OCI-LY3 (cell line): ENCODE data around the gene RFK.

Experiments
- H2AFZ ChIP-seq: fragments of 200-600, 300-600 bp; shearing (Covaris generic); 2 replicates; pipeline ENCODE4 v1.6.0; 2014; ENCODE audit warnings: antibody characterized with exemption, low read depth, low read length
- H3K27ac ChIP-seq: fragments of 200-600, 300-600 bp; sonication (generic); 2 replicates; pipeline ENCODE4 v1.5.1; 2014; ENCODE audit warnings: mild to moderate bottlenecking, low read length, moderate library complexity, mixed read lengths
- H3K27me3 ChIP-seq: fragments of 200-600, 300-600 bp; sonication (generic); 2 replicates; pipeline ENCODE4 v1.6.1; 2014; ENCODE audit warnings: low read depth, low read length, mixed read lengths
- H3K36me3 ChIP-seq: fragments of 200-600, 300-600 bp; sonication (generic); replicated peaks from 2 replicates; pipeline ENCODE3; 2014; ENCODE audit warnings: low read depth, low read length, mixed read lengths
- H3K4me1 ChIP-seq: fragments of 300-600, 200-600 bp; sonication (generic); 2 replicates; pipeline ENCODE4 v1.6.1; 2014; ENCODE audit warnings: low read length, mixed read lengths
- H3K4me2 ChIP-seq: fragments of 200-600, 300-600 bp; sonication (generic); 2 replicates; pipeline ENCODE4 v1.6.1; 2014; ENCODE audit warnings: low read length, mixed read lengths
- H3K4me3 ChIP-seq: fragments of 300-600, 200-600 bp; sonication (generic); 2 replicates; pipeline ENCODE4 v1.5.1; 2014; ENCODE audit warnings: antibody characterized with exemption, mild to moderate bottlenecking, low read length, moderate library complexity
- H3K79me2 ChIP-seq: fragments of 300-600, 200-600 bp; shearing (Covaris generic); 2 replicates; pipeline ENCODE4 v1.6.1; 2014; ENCODE audit warnings: mild to moderate bottlenecking, low read length, mixed read lengths
- H3K9ac ChIP-seq: fragments of 300-600, 200-600 bp; shearing (Covaris generic); 2 replicates; pipeline ENCODE4 v1.6.0; 2014; ENCODE audit warnings: mild to moderate bottlenecking, low read length, moderate library complexity
- H3K9me3 ChIP-seq: fragments of 200-600, 300-600 bp; shearing (Covaris generic); 2 replicates; pipeline ENCODE4 v1.6.1; 2014; ENCODE audit warnings: low read length, mixed read lengths; ENCODE audit not compliant: insufficient read depth
- H4K20me1 ChIP-seq: fragments of 200-600, 300-600 bp; sonication (generic); 2 replicates; pipeline ENCODE4 v1.6.1; 2016; ENCODE audit warnings: low read length, mixed read lengths; ENCODE audit not compliant: insufficient read depth
- EZH2phosphoT487 ChIP-seq: fragments of 200-600 bp; shearing (Covaris generic); IDR thresholded peaks from 2 replicates; pipeline ENCODE4 v1.6.1; 2018; ENCODE audit warnings: antibody characterized with exemption, mixed run types, low read depth
- TF ChIP-seq, protein P1 (sequence below): fragments of 200-600, 300-600 bp; sonication (generic); IDR thresholded peaks from 2 replicates; pipeline ENCODE4 v1.5.1; 2014; ENCODE audit warnings: antibody characterized with exemption, low read length, low read depth

Gene RFK

DNA sequence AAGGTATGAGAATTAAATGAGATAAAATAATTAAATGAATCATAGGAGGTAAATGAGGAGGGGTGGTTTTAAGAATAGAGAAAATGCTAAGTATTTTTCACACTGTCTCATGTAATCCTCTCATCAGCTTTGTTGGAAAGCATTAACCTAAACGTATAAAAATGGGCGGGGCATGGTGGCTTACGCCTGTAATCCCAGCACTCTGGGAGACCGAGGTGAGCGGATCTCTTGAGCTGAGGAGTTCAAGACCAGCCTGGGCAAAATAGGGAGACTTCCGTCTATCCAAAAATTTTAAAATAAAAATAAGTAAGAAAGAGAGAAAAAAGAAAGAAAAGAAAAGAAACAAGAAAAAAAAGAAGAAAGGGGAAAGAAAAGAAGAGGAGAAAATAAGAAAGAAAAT lies 1.9 kb upstream of the RFK start:
- H3K4me2 ChIP-seq: no peak overlapping the region
- no peak overlapping the region for H3K9ac ChIP-seq
- H3K36me3 ChIP-seq: peaks cover 15% of the 10 kb centered on the region
- peaks cover 18% of the 10 kb centered on the region for H3K79me2 ChIP-seq
- H3K27me3 ChIP-seq: no peaks in the 10 kb centered on the region
- H3K9me3 ChIP-seq: peaks cover 9% of the 10 kb centered on the region; the same call in 1 of the 2 replicates
- no peak overlapping the region for H2AFZ ChIP-seq
- no peak overlapping the region for H3K27ac ChIP-seq
- TF ChIP-seq, protein P1, sequence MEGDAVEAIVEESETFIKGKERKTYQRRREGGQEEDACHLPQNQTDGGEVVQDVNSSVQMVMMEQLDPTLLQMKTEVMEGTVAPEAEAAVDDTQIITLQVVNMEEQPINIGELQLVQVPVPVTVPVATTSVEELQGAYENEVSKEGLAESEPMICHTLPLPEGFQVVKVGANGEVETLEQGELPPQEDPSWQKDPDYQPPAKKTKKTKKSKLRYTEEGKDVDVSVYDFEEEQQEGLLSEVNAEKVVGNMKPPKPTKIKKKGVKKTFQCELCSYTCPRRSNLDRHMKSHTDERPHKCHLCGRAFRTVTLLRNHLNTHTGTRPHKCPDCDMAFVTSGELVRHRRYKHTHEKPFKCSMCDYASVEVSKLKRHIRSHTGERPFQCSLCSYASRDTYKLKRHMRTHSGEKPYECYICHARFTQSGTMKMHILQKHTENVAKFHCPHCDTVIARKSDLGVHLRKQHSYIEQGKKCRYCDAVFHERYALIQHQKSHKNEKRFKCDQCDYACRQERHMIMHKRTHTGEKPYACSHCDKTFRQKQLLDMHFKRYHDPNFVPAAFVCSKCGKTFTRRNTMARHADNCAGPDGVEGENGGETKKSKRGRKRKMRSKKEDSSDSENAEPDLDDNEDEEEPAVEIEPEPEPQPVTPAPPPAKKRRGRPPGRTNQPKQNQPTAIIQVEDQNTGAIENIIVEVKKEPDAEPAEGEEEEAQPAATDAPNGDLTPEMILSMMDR: no peak
- no peak for TF ChIP-seq EZH2phosphoT487
- no peaks in the 10 kb centered on the region for H4K20me1 ChIP-seq
- peaks cover 16% of the 10 kb centered on the region for H3K4me1 ChIP-seq
- no peak overlapping the region for H3K4me3 ChIP-seq

DNA sequence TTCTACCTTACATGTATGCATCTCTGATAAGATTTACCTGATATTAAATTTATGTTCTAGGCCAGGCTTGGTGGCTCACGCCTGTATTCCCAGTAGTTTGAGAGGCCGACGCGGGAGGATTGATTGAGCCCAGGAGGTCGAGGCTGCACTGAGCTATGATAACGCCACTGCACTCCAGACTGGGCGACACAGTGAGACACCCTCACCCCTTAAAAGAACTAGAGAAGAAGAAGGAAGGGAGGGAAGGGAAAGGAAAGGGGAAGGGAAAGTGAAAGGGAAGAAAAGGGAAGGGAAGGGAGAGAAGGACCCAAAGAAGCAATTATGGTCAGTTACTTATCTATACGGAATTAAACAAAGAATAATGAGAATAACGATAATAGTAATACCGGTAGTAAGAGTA lies 1.2 kb upstream of the RFK start:
- peaks cover 18% of the 10 kb centered on the region for H3K36me3 ChIP-seq
- peaks cover 18% of the 10 kb centered on the region for H3K79me2 ChIP-seq
- H2AFZ ChIP-seq: no peak overlapping the region
- H3K4me1 ChIP-seq: peaks cover 14% of the 10 kb centered on the region
- H4K20me1 ChIP-seq: no peaks in the 10 kb centered on the region
- H3K4me2 ChIP-seq: peak overlapping the region; percentile 90
- no peaks in the 10 kb centered on the region for H3K27me3 ChIP-seq
- no peak overlapping the region for H3K27ac ChIP-seq
- TF ChIP-seq, protein P1: no peak
- TF ChIP-seq EZH2phosphoT487: no peak
- H3K4me3 ChIP-seq: peak overlapping the region; percentile 78
- peaks cover 9% of the 10 kb centered on the region; the same call in 1 of the 2 replicates for H3K9me3 ChIP-seq
- H3K9ac ChIP-seq: 0 out of 2 replicates have a peak overlapping the region, but pooled peaks have one; percentile 87

DNA sequence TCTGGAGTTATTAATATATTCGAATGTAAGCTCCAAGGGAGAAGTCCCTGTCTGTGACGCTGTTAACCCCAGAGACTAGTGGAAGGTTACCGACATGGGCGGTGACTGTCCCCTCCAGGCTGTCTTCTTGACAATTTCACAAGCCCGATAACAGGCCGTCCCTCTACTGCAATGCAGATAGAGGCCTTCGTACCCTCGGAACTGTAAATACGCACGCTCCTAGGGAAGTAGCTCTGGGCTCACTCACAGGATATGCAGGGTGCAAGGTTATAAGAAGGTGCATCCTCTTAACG lies 680 bp upstream of the RFK start:
- Histone ChIP-seq H3K27me3 (no peaks in the 10 kb centered on the region), H3K79me2 (peaks cover 18% of the 10 kb centered on the region), H3K4me1 (peaks cover 9% of the 10 kb centered on the region), H3K9ac (peak overlapping the region; percentile 87), H4K20me1 (no peaks in the 10 kb centered on the region), H3K27ac (peak overlapping the region; percentile 37), H2AFZ (peak overlapping the region; percentile 96), H3K4me3 (peak overlapping the region; percentile 78), H3K36me3 (peaks cover 18% of the 10 kb centered on the region), H3K9me3 (peaks cover 9% of the 10 kb centered on the region; the same call in 1 of the 2 replicates), H3K4me2 (peak overlapping the region; percentile 90)
- no peak for TF ChIP-seq EZH2phosphoT487
- TF ChIP-seq, protein P1: no peak

DNA sequence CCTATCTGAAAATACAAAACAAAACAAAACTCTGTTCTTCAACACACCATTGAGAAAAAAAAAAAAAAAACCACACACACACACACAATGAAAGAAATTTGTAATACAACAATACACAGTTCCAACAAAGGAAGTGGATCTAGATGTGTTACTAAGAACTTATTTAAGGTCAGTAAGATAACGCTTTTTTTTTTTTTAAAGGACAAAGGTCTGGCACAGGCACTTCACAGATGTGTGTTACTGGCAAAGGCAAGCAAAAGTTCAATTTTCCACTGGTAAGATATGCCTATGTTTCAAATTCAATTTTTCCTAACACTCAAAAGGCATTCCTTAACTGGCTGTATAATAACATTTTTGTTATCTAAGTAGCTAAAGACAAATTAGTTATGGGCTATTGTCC lies 3.6 kb downstream of the RFK start:
- H4K20me1 ChIP-seq: no peaks in the 10 kb centered on the region
- H3K9me3 ChIP-seq: peaks cover 9% of the 10 kb centered on the region; the same call in 1 of the 2 replicates
- H3K36me3 ChIP-seq: peaks cover 29% of the 10 kb centered on the region
- no peak overlapping the region for H2AFZ ChIP-seq
- H3K27me3 ChIP-seq: no peaks in the 10 kb centered on the region
- H3K4me2 ChIP-seq: no peak overlapping the region
- H3K4me1 ChIP-seq: peaks cover 5% of the 10 kb centered on the region; the same call in 1 of the 2 replicates
- H3K27ac ChIP-seq: no peak overlapping the region
- no peak overlapping the region for H3K9ac ChIP-seq
- TF ChIP-seq EZH2phosphoT487: no peak
- TF ChIP-seq, protein P1: no peak
- H3K4me3 ChIP-seq: no peak overlapping the region
- peaks cover 18% of the 10 kb centered on the region for H3K79me2 ChIP-seq
